Measurements from ENCODE around the gene TXNRD1. TPM values are rescaled to one million over a fixed set of nuclear protein-coding genes. Genes with fewer than 3 reads are reported as not detected.
"Not testable (repeated sequence)": the region's sequence is repeated elsewhere in the genome, so short reads cannot be mapped to it uniquely, and the experiment has no call there.

Gene TXNRD1
- 32.7 TPM for polyA plus RNA-seq
- long read RNA-seq, donor 1, partial matches to known transcripts = 0 of 2 reads
- long read RNA-seq, donor 1, other reads (novel, unspliced or antisense) = 0 of 2 reads
- long read RNA-seq, donor 2, partial matches to known transcripts = 0 of 4 reads
- long read RNA-seq, donor 2, other reads (novel, unspliced or antisense) = 0 of 4 reads
- long read RNA-seq, donor 3 = 0 reads
- long read RNA-seq, donor 4, partial matches to known transcripts = 0 of 1 reads
- long read RNA-seq, donor 4, other reads (novel, unspliced or antisense) = 0 of 1 reads
- long read RNA-seq, donor 5, partial matches to known transcripts = 0 of 2 reads
- long read RNA-seq, donor 5, other reads (novel, unspliced or antisense) = 0 of 2 reads
- long read RNA-seq, donor 6, partial matches to known transcripts = 0 of 4 reads
- long read RNA-seq, donor 6, other reads (novel, unspliced or antisense) = 0 of 4 reads
- long read RNA-seq, donor 7, transcript TXNRD1-205 (15 exons, 3,930 nt) = major isoform, 6 of 7 reads
- long read RNA-seq, donor 7, partial matches to known transcripts = 0 of 7 reads
- long read RNA-seq, donor 7, other reads (novel, unspliced or antisense) = 0 of 7 reads
- long read RNA-seq, donor 8, transcript TXNRD1-205 (15 exons, 3,930 nt) = major isoform, 5 of 8 reads
- long read RNA-seq, donor 8, partial matches to known transcripts = 0 of 8 reads
- long read RNA-seq, donor 8, other reads (novel, unspliced or antisense) = 0 of 8 reads
- long read RNA-seq, donor 9, transcript TXNRD1-205 (15 exons, 3,930 nt) = major isoform, 5 of 7 reads
- long read RNA-seq, donor 9, partial matches to known transcripts = 0 of 7 reads
- long read RNA-seq, donor 9, other reads (novel, unspliced or antisense) = 0 of 7 reads
- long read RNA-seq, donor 10, partial matches to known transcripts = 0 of 4 reads
- long read RNA-seq, donor 10, other reads (novel, unspliced or antisense) = 0 of 4 reads
- long read RNA-seq, donor 11, partial matches to known transcripts = 0 of 4 reads
- long read RNA-seq, donor 11, other reads (novel, unspliced or antisense) = 0 of 4 reads

- peak within 1 kb of the TSS; percentile 67 for H3K4me3 ChIP-seq (ENCODE audit: low read length)
- DNase-seq = peak; percentile 74 to 81
- H3K27me3 ChIP-seq (ENCODE audit: control insufficient read depth, insufficient read depth, low read length) = peaks cover 9% of the 10 kb centered on the region
- H3K27ac ChIP-seq (ENCODE audit: low read length) = no peak within 1 kb of the TSS
- peaks cover 7% of the 10 kb centered on the region for H3K4me1 ChIP-seq (ENCODE audit: control insufficient read depth, insufficient read depth, low read length)
- H3K9me3 ChIP-seq (ENCODE audit: control insufficient read depth, low read depth, low read length) = no peaks in the 10 kb centered on the region
- no peaks in the 10 kb centered on the region for H3K36me3 ChIP-seq (ENCODE audit: control insufficient read depth, insufficient read depth, low read length)
- WGBS (ENCODE audit: insufficient coverage, low lambda C conversion rate) = no CpG with 5 or more reads among the region's 71 CpGs
Observed at GRCh38 chr12:104215638-104216297, at the start of gene TXNRD1. Gene TXNRD1, plus strand, starts transcription at chr12:104215779. Its CDS starts 24 bp downstream, at chr12:104215803.

- no peaks in the 10 kb centered on the region for H3K36me3 ChIP-seq (ENCODE audit: control insufficient read depth, insufficient read depth, low read length)
- no peak overlapping the region for H3K27ac ChIP-seq (ENCODE audit: low read length)
- DNase-seq = no peak
- no peaks in the 10 kb centered on the region for H3K27me3 ChIP-seq (ENCODE audit: control insufficient read depth, insufficient read depth, low read length)
- no peaks in the 10 kb centered on the region for H3K4me1 ChIP-seq (ENCODE audit: control insufficient read depth, insufficient read depth, low read length)
- H3K4me3 ChIP-seq (ENCODE audit: low read length) = no peak overlapping the region
- no peaks in the 10 kb centered on the region for H3K9me3 ChIP-seq (ENCODE audit: control insufficient read depth, low read depth, low read length)
- no CpG with 5 or more reads among the region's 2 CpGs for WGBS (ENCODE audit: insufficient coverage, low lambda C conversion rate)
Observed at GRCh38 chr12:104165801-104166200, 49.8 kb upstream of the TXNRD1 start.

GRCh38 chr12:104166465-104166864 is 49.1 kb upstream of the TXNRD1 start:
- no peak for DNase-seq
- H3K9me3 ChIP-seq (ENCODE audit: control insufficient read depth, low read depth, low read length) = no peaks in the 10 kb centered on the region
- WGBS (ENCODE audit: insufficient coverage, low lambda C conversion rate) = 100% methylated on average over 1 of the region's 6 CpGs
- H3K27ac ChIP-seq (ENCODE audit: low read length) = no peak overlapping the region
- no peaks in the 10 kb centered on the region for H3K4me1 ChIP-seq (ENCODE audit: control insufficient read depth, insufficient read depth, low read length)
- H3K27me3 ChIP-seq (ENCODE audit: control insufficient read depth, insufficient read depth, low read length) = no peaks in the 10 kb centered on the region
- no peak overlapping the region for H3K4me3 ChIP-seq (ENCODE audit: low read length)
- H3K36me3 ChIP-seq (ENCODE audit: control insufficient read depth, insufficient read depth, low read length) = no peaks in the 10 kb centered on the region

GRCh38 chr12:104167519-104168458 is 47.8 kb upstream of the TXNRD1 start:
- DNase-seq = no peak
- H3K9me3 ChIP-seq (ENCODE audit: control insufficient read depth, low read depth, low read length) = no peaks in the 10 kb centered on the region
- H3K27me3 ChIP-seq (ENCODE audit: control insufficient read depth, insufficient read depth, low read length) = no peaks in the 10 kb centered on the region
- H3K4me3 ChIP-seq (ENCODE audit: low read length) = no peak overlapping the region
- no peaks in the 10 kb centered on the region for H3K4me1 ChIP-seq (ENCODE audit: control insufficient read depth, insufficient read depth, low read length)
- H3K36me3 ChIP-seq (ENCODE audit: control insufficient read depth, insufficient read depth, low read length) = no peaks in the 10 kb centered on the region
- no peak overlapping the region for H3K27ac ChIP-seq (ENCODE audit: low read length)
- 20% methylated on average over 1 of the region's 5 CpGs for WGBS (ENCODE audit: insufficient coverage, low lambda C conversion rate)

- 94% methylated on average over 2 of the region's 5 CpGs for WGBS (ENCODE audit: insufficient coverage, low lambda C conversion rate)
- Histone ChIP-seq H3K36me3 (ENCODE audit: control insufficient read depth, insufficient read depth, low read length) (no peaks in the 10 kb centered on the region), H3K27me3 (ENCODE audit: control insufficient read depth, insufficient read depth, low read length) (no peaks in the 10 kb centered on the region), H3K27ac (ENCODE audit: low read length) (no peak overlapping the region), H3K4me1 (ENCODE audit: control insufficient read depth, insufficient read depth, low read length) (no peaks in the 10 kb centered on the region), H3K9me3 (ENCODE audit: control insufficient read depth, low read depth, low read length) (no peaks in the 10 kb centered on the region), H3K4me3 (ENCODE audit: low read length) (no peak overlapping the region)
- DNase-seq = no peak
Observed at GRCh38 chr12:104168596-104168995, 47.0 kb upstream of the TXNRD1 start.

GRCh38 chr12:104171785-104172569 is 43.6 kb upstream of the TXNRD1 start:
- no peak overlapping the region for H3K27ac ChIP-seq (ENCODE audit: low read length)
- no peaks in the 10 kb centered on the region for H3K4me1 ChIP-seq (ENCODE audit: control insufficient read depth, insufficient read depth, low read length)
- DNase-seq = no peak
- H3K4me3 ChIP-seq (ENCODE audit: low read length) = no peak overlapping the region
- H3K9me3 ChIP-seq (ENCODE audit: control insufficient read depth, low read depth, low read length) = no peaks in the 10 kb centered on the region
- no peaks in the 10 kb centered on the region for H3K36me3 ChIP-seq (ENCODE audit: control insufficient read depth, insufficient read depth, low read length)
- no peaks in the 10 kb centered on the region for H3K27me3 ChIP-seq (ENCODE audit: control insufficient read depth, insufficient read depth, low read length)
- no CpG with 5 or more reads among the region's 28 CpGs for WGBS (ENCODE audit: insufficient coverage, low lambda C conversion rate)

- Histone ChIP-seq H3K27me3 (ENCODE audit: control insufficient read depth, insufficient read depth, low read length) (no peaks in the 10 kb centered on the region), H3K4me1 (ENCODE audit: control insufficient read depth, insufficient read depth, low read length) (no peaks in the 10 kb centered on the region), H3K9me3 (ENCODE audit: control insufficient read depth, low read depth, low read length) (no peaks in the 10 kb centered on the region), H3K27ac (ENCODE audit: low read length) (no peak overlapping the region), H3K4me3 (ENCODE audit: low read length) (no peak overlapping the region), H3K36me3 (ENCODE audit: control insufficient read depth, insufficient read depth, low read length) (no peaks in the 10 kb centered on the region)
- no peak for DNase-seq
- WGBS (ENCODE audit: insufficient coverage, low lambda C conversion rate) = no CpG with 5 or more reads among the region's 6 CpGs
Observed at GRCh38 chr12:104172570-104172947, 43.0 kb upstream of the TXNRD1 start.

GRCh38 chr12:104173804-104174203 is 41.8 kb upstream of the TXNRD1 start:
- H3K9me3 ChIP-seq (ENCODE audit: control insufficient read depth, low read depth, low read length); H3K27ac ChIP-seq (ENCODE audit: low read length); H3K36me3 ChIP-seq (ENCODE audit: control insufficient read depth, insufficient read depth, low read length); H3K4me1 ChIP-seq (ENCODE audit: control insufficient read depth, insufficient read depth, low read length); H3K4me3 ChIP-seq (ENCODE audit: low read length); DNase-seq; H3K27me3 ChIP-seq (ENCODE audit: control insufficient read depth, insufficient read depth, low read length): not testable (repeated sequence)
- no CpG with 5 or more reads among the region's 5 CpGs for WGBS (ENCODE audit: insufficient coverage, low lambda C conversion rate)

- no peak overlapping the region for H3K27ac ChIP-seq (ENCODE audit: low read length)
- no CpG with 5 or more reads among the region's 10 CpGs for WGBS (ENCODE audit: insufficient coverage, low lambda C conversion rate)
- H3K4me3 ChIP-seq (ENCODE audit: low read length) = no peak overlapping the region
- H3K27me3 ChIP-seq (ENCODE audit: control insufficient read depth, insufficient read depth, low read length) = no peaks in the 10 kb centered on the region
- no peaks in the 10 kb centered on the region for H3K4me1 ChIP-seq (ENCODE audit: control insufficient read depth, insufficient read depth, low read length)
- no peak for DNase-seq
- no peaks in the 10 kb centered on the region for H3K36me3 ChIP-seq (ENCODE audit: control insufficient read depth, insufficient read depth, low read length)
- H3K9me3 ChIP-seq (ENCODE audit: control insufficient read depth, low read depth, low read length) = no peaks in the 10 kb centered on the region
Observed at GRCh38 chr12:104175726-104176247, 39.8 kb upstream of the TXNRD1 start.
